Activated naive CD8-positive, alpha-beta T cell treated with anti-CD3 and anti-CD28 coated beads, Interleukin-2, amount 50 U/mL, for 16 hours (primary cell): ENCODE measurements around the gene SLC6A6.

Experiments used
- DNase-seq: peaks from one replicate; pipeline ENCODE4 v3.0.0-alpha.2; 2020; ENCODE audit warnings: low read depth, low spot score

Gene SLC6A6

GRCh38 chr3:14371573-14372474, 30.6 kb upstream of the SLC6A6 start:
- DNase-seq, result no peak

GRCh38 chr3:14372587-14372986, 29.8 kb upstream of the SLC6A6 start:
- no peak for DNase-seq

GRCh38 chr3:14373753-14374376, 28.5 kb upstream of the SLC6A6 start:
- DNase-seq, result no peak

GRCh38 chr3:14374444-14374883, 27.9 kb upstream of the SLC6A6 start:
- no peak for DNase-seq

- no peak for DNase-seq
Measured at GRCh38 chr3:14375192-14375591, 27.2 kb upstream of the SLC6A6 start.

- no peak for DNase-seq
Measured at GRCh38 chr3:14376348-14377043, 25.9 kb upstream of the SLC6A6 start.

- no peak for DNase-seq
Measured at GRCh38 chr3:14377044-14377837, 25.2 kb upstream of the SLC6A6 start.

GRCh38 chr3:14377838-14378169, 24.6 kb upstream of the SLC6A6 start:
- DNase-seq, result no peak

- DNase-seq, result no peak
Measured at GRCh38 chr3:14378415-14378814, 24.0 kb upstream of the SLC6A6 start.

- no peak for DNase-seq
Measured at GRCh38 chr3:14379843-14380242, 22.6 kb upstream of the SLC6A6 start.

GRCh38 chr3:14386254-14386653, 16.2 kb upstream of the SLC6A6 start:
- no peak for DNase-seq

- DNase-seq, result no peak
Measured at GRCh38 chr3:14388201-14388600, 14.2 kb upstream of the SLC6A6 start.

GRCh38 chr3:14389166-14389606, 13.2 kb upstream of the SLC6A6 start:
- no peak for DNase-seq

- no peak for DNase-seq
Measured at GRCh38 chr3:14389716-14390115, 12.7 kb upstream of the SLC6A6 start.

- no peak for DNase-seq
Measured at GRCh38 chr3:14391033-14391432, 11.4 kb upstream of the SLC6A6 start.

- no peak for DNase-seq
Measured at GRCh38 chr3:14392231-14392630, 10.2 kb upstream of the SLC6A6 start.

GRCh38 chr3:14392803-14393319, 9.5 kb upstream of the SLC6A6 start:
- no peak for DNase-seq

- DNase-seq, result no peak
Measured at GRCh38 chr3:14393440-14394106, 8.8 kb upstream of the SLC6A6 start.

- no peak for DNase-seq
Measured at GRCh38 chr3:14396031-14396692, 6.2 kb upstream of the SLC6A6 start.

- no peak for DNase-seq
Measured at GRCh38 chr3:14397046-14397445, 5.4 kb upstream of the SLC6A6 start.
